Smooth muscle cell (in vitro differentiated cells): ENCODE data around the gene UBAP2L. TPM values are rescaled to one million over a fixed set of nuclear protein-coding genes. Genes with fewer than 3 reads are reported as not detected.

ENCODE experiments used
- DNase-seq: peaks from one replicate; lab custom pipeline; 2025; ENCODE audit not compliant: unreplicated experiment; lab: John Stamatoyannopoulos, UW
- H2AFZ ChIP-seq: fragments of 200-600 bp; sonication (generic); 2 replicates; pipeline ENCODE4 v1.6.0; 2016; ENCODE audit warnings: antibody characterized with exemption, low read depth, mild to moderate bottlenecking
- H3F3A ChIP-seq: fragments of 200-600 bp; sonication (generic); 2 replicates; pipeline ENCODE4 v1.6.0; 2017; ENCODE audit warnings: antibody characterized with exemption, low read depth
- H3K27ac ChIP-seq: fragments of 200-600 bp; sonication (generic); 2 replicates; pipeline ENCODE4 v1.5.1; 2016; ENCODE audit warnings: low read depth, mild to moderate bottlenecking
- H3K27me3 ChIP-seq: fragments of 200-600 bp; sonication (generic); 2 replicates; pipeline ENCODE4 v1.6.1; 2016; ENCODE audit warnings: low read depth, mild to moderate bottlenecking
- H3K36me3 ChIP-seq: fragments of 200-600 bp; sonication (generic); 2 replicates; pipeline ENCODE4 v1.5.1; 2016; ENCODE audit warnings: low read depth
- H3K4me1 ChIP-seq: fragments of 200-600 bp; sonication (generic); 2 replicates; pipeline ENCODE4 v1.5.1; 2016; ENCODE audit warnings: low read depth
- H3K4me2 ChIP-seq: fragments of 200-600 bp; sonication (generic); 2 replicates; pipeline ENCODE4 v1.6.0; 2016; ENCODE audit warnings: mild to moderate bottlenecking
- H3K4me3 ChIP-seq: fragments of 200-600 bp; sonication (generic); 2 replicates; pipeline ENCODE4 v1.5.1; 2016; ENCODE audit warnings: mild to moderate bottlenecking
- H3K79me2 ChIP-seq: fragments of 200-600 bp; sonication (generic); 2 replicates; pipeline ENCODE4 v1.6.0; 2016; ENCODE audit warnings: low read depth, mild to moderate bottlenecking
- H3K9ac ChIP-seq: fragments of 200-600 bp; sonication (generic); 2 replicates; pipeline ENCODE4 v1.6.0; 2016; ENCODE audit warnings: low read depth
- H3K9me3 ChIP-seq: fragments of 200-600 bp; sonication (generic); replicated peaks from 2 replicates; pipeline ENCODE4 v1.5.1; 2016; ENCODE audit warnings: low read depth
- H4K20me1 ChIP-seq: fragments of 200-600 bp; sonication (generic); 2 replicates; pipeline ENCODE4 v1.6.0; 2016; ENCODE audit warnings: low read depth
- CTCF ChIP-seq: fragments of 200-600 bp; sonication (generic); IDR thresholded peaks from 2 replicates; pipeline ENCODE4 v1.5.1; 2017; ENCODE audit warnings: borderline replicate concordance, mild to moderate bottlenecking, antibody characterized with exemption; ENCODE audit not compliant: insufficient read depth, poor library complexity, severe bottlenecking
- WGBS: methylation state at CpG from one replicate; pipeline ENCODE4 v1.1.7; 2016; ENCODE audit warnings: low lambda C conversion rate; 5-methylcytosine and 5-hydroxymethylcytosine counted together
- polyA plus RNA-seq: library from polyadenylated mRNA; unstranded; fragments of >200 nt; fragmentation: Nextera tagmentation; extraction: Ambion mirVana; gene quantifications from 2 replicates; pipeline ENCODE4 v1.2.1, GENCODE V29; 2016
- total RNA-seq: library from RNA; depleted of rRNA; stranded (reverse); fragments of >200 nt; gene quantifications from 2 replicates; pipeline ENCODE4 v1.2.3, GENCODE V29; 2014

Gene UBAP2L
- total and polyA plus RNA-seq, 2 experiments from 2014 or later = 108 to 143 TPM

GRCh38 chr1:154178911-154179811, 41.6 kb upstream of the UBAP2L start:
- Histone ChIP-seq H3F3A (peaks cover 12% of the 10 kb centered on the region), H3K9me3 (no peaks in the 10 kb centered on the region), H3K79me2 (peaks cover 88% of the 10 kb centered on the region), H3K36me3 (no peaks in the 10 kb centered on the region), H3K9ac (peak overlapping the region; percentile 1), H4K20me1 (peaks cover 83% of the 10 kb centered on the region), H3K27me3 (no peaks in the 10 kb centered on the region), H3K4me1 (peaks cover 47% of the 10 kb centered on the region), H3K27ac (peak overlapping the region; percentile 38), H3K4me3 (peak overlapping the region; percentile 85), H3K4me2 (peak overlapping the region; percentile 75), H2AFZ (no peak overlapping the region)
- no peak for TF ChIP-seq CTCF
- DNase-seq = no peak
- 76% methylated on average over 10 of the region's 10 CpGs for WGBS

GRCh38 chr1:154179946-154180687, 40.6 kb upstream of the UBAP2L start:
- H3K9ac ChIP-seq = no peak overlapping the region
- H3K4me1 ChIP-seq = peaks cover 47% of the 10 kb centered on the region
- no peaks in the 10 kb centered on the region for H3K36me3 ChIP-seq
- H3K79me2 ChIP-seq = peaks cover 78% of the 10 kb centered on the region
- DNase-seq = no peak
- H3K27me3 ChIP-seq = no peaks in the 10 kb centered on the region
- no peak overlapping the region for H2AFZ ChIP-seq
- peaks cover 73% of the 10 kb centered on the region for H4K20me1 ChIP-seq
- no peaks in the 10 kb centered on the region for H3K9me3 ChIP-seq
- 66% methylated on average over 3 of the region's 3 CpGs for WGBS
- H3K4me2 ChIP-seq = peak overlapping the region; percentile 75
- TF ChIP-seq CTCF = no peak
- H3K4me3 ChIP-seq = peak overlapping the region; percentile 85
- peaks cover 12% of the 10 kb centered on the region for H3F3A ChIP-seq
- peak overlapping the region; percentile 38 for H3K27ac ChIP-seq

DNA sequence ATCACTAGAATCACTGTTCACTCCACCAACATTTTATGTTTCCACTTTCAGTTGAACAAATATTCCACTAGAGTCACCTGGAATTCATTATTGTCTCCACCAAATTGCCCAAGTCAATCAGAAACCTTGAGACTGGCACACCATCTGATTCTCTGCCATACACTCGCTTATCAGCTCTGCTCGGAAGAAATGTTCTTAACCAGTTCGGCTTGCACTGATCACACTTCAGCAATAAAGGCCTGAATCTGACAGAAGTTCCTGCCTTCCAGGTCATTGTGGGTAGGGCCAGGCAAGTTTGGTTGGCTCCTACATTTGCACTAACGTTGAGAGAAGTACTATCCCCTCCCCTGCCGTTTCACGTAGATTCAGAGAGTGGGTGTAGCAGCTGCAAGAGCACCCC, 38.8 kb upstream of the UBAP2L start:
- peaks cover 55% of the 10 kb centered on the region for H4K20me1 ChIP-seq
- peaks cover 50% of the 10 kb centered on the region for H3K4me1 ChIP-seq
- peak overlapping the region; percentile 92 for H3K4me2 ChIP-seq
- peaks cover 12% of the 10 kb centered on the region for H3F3A ChIP-seq
- no peaks in the 10 kb centered on the region for H3K36me3 ChIP-seq
- TF ChIP-seq CTCF = no peak
- peak overlapping the region; percentile 85 for H3K4me3 ChIP-seq
- peak overlapping the region; percentile 67 for H3K9ac ChIP-seq
- WGBS = 3% methylated on average over 6 of the region's 6 CpGs
- H2AFZ ChIP-seq = no peak overlapping the region
- H3K27ac ChIP-seq = peak overlapping the region; percentile 79
- H3K79me2 ChIP-seq = peaks cover 60% of the 10 kb centered on the region
- no peaks in the 10 kb centered on the region for H3K27me3 ChIP-seq
- no peaks in the 10 kb centered on the region for H3K9me3 ChIP-seq
- no peak for DNase-seq
